GM12891 (cell line): ENCODE data around the gene BCO2.

ENCODE experiments used
- POLR2A ChIP-seq: IDR thresholded peaks from 2 replicates; pipeline ENCODE4 v1.6.1; 2011; ENCODE audit warnings: low read depth, low read length, control low read depth
- POLR2AphosphoS5 ChIP-seq: IDR thresholded peaks from 2 replicates; pipeline ENCODE4 v1.6.1; 2011; ENCODE audit warnings: low read depth, low read length, control low read depth
- SPI1 ChIP-seq: IDR thresholded peaks from 2 replicates; pipeline ENCODE4 v1.6.1; 2011; ENCODE audit warnings: low read depth, low read length, control low read depth

DNA sequence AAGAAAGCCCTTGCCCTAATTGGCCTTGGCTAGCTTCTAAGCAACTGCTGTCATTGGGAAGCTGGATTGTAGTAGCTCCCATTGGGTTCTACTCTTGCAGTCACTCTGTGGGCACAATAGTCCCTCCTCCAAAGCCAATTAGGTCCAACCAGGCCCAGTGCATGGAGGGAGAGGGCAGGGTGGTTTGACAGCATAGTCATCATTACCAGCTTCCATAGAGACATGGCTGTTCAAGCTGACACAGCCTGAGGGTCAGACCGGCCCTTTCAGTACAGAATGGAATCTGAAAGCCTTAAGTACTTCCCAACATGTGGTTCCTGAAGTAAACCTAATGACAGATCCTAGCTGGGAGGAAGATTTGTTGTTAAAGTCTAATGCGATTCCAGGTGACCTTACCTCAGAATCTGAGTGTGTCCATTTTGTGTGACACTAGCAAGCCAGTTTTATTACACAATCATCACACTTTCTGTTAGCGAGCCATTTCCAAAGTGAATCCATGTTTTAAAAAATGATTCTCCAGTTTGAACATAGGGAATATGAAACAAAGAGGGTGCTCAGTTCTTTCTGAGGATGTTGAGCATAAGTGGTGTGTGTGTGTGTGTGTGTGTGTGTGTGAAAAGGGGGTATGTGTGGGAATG, 78.4 kb downstream of the BCO2 start:
- TF ChIP-seq POLR2A, result no peak
- no peak for TF ChIP-seq SPI1
- TF ChIP-seq POLR2AphosphoS5, result no peak
